ENCODE data around the gene PMPCA.
A peak's percentile ranks its signal among the peaks of the same experiment; 100 is the strongest.

The PMPCA gene

DNA sequence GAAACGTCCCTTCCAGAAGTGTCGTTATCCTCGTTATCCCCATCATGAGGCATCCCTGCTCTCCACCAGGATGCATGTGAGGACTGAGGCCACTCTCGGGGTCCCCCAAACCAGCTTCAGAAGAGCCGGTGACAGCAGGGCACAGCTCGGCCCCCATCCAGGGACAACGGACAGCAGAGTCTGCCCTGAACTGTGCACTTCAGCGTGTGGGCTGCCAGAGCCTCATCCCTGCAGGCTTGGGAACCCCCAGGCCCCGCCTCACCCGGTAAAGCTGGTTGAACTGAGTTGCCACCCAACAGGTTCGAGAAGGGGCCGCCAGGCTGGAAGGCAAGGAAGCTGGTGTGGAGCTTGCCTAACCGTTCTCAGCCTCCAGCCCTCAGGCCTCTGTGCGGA lies 36.3 kb upstream of the PMPCA start:
- DNase-seq = no peak

DNA sequence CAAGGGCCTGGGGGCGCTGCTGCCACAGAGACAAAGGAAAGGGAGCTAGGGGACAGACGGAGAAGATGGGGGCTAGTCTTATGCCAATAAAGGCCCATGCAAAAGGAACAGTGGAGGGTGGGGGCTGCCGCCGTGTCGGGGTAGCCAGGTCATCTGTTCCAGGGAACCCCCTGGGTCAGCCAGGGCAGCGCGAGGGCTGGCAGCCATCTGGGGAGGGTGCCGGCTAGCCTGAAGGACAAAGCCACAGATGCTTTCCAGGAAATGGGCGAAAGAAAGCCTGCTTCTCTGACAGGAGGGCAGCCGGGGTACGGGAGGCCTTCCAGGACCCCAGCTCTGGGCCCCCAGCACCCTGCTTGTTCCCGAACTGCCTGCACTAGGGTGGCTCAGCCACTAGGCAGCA lies 35.4 kb upstream of the PMPCA start:
- no peak for DNase-seq

DNA sequence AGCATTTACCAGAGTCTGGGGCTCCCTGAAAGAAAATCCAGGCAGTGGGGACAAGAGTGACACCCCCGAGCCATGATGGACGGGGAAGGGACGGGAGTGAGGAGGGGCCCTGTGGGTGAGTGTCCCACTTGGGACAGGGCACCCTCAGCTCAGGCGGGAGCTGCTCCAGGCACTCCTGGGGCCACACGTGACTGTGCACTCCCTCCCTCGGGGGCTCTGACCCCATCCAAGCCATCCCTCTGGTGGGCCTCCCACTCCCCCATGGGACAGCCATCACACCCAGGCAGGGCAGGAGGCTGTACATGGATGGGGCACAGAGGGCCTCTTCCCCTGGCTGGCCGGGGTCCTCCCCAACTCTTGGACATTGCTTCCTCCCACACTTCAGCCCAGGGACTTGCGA lies 34.0 kb upstream of the PMPCA start:
- DNase-seq = no peak

- no peak for DNase-seq
Observed at GRCh38 chr9:136377341-136378169, 32.9 kb upstream of the PMPCA start.

- no peak for DNase-seq
Observed at GRCh38 chr9:136378170-136379002, 32.1 kb upstream of the PMPCA start.

GRCh38 chr9:136379003-136379287 lies 31.5 kb upstream of the PMPCA start:
- no peak for DNase-seq

GRCh38 chr9:136379401-136379800 lies 31.1 kb upstream of the PMPCA start:
- DNase-seq = no peak

DNA sequence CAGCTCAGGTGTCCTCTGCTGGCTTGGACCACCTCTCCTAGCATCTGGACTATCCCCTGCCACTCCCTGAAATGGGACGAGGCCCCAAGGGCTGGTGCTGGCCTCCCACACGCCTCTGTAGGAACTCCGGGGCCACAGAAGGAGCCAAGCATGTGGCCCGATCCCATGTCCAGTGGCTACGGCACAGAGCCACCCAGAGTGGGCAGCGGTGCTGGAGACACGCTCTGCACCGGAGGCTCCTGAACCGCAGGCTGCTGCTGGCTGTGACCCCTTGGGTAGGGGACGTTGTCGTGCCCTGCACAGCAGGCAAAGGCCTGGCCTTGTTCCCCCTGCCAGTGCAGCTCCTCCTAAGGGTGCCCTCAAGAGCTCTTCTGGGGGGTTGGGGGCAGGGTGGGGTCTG lies 30.6 kb upstream of the PMPCA start:
- no peak for DNase-seq

DNA sequence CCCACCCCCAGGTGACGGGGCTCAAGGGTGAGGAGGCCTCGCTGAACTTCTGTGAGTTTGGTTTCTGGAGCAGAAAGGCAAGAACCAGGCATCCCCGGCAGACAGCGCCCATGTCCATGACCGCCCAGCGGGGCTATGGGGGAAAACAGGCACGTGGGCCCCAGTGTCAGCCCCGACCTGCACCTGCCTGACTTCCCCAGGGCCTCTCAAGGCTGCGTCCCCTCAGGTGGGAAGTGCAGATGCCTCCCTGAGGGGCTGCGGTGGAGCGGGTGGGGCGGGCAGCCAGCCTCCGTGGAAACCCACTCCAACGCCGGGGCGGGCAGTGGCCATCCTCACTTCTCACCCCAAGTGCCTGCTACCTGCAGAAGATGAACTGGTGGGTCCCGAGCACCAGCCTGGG lies 30.1 kb upstream of the PMPCA start:
- DNase-seq = no peak

DNA sequence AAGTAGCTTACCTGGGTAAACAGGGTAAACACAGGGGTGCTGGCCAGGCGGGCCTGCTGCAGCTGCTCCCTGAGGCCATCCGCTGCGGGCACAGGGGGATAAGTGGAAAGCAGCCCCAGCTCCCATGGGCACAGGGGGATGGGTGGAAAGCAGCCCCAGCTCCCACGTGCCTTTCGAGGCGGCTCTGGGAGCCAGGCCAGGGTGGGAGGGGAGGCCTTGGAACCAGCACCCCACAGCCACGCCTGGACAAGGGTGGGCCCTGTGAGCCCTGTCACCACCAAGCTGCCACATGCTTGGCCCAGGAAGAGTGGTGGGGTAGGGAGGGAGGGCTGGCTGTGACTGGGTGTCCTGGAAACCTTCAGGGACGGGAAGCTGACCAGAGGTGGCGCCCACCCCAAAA lies 29.1 kb upstream of the PMPCA start:
- no peak for DNase-seq

DNA sequence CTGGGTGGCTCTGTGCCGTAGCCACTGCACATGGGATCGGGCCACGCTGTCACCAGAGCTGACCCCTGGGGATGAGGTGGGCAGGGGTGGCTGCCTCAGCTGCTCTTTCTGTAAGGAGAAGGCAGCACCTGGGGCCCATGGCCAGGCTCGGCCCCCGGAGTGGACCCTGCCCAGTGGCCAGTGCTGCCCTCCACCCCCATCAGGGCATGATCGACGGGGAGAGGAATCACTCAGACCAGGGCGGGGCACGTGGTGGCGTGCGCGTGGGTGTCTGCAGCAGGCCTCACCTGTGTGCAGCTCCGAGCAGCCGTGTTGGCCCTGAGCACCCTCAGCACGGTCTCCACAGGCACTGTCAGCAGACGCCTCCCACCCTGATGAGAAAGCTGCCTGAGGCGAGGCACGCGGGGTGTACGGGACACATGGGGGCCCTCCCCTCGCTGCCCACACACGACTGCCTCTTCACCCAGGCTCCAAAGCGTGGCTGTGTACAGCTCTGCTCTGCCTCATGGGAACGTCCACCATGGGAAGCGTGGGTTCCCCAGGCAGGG lies 28.4 kb upstream of the PMPCA start:
- DNase-seq = no peak

DNA sequence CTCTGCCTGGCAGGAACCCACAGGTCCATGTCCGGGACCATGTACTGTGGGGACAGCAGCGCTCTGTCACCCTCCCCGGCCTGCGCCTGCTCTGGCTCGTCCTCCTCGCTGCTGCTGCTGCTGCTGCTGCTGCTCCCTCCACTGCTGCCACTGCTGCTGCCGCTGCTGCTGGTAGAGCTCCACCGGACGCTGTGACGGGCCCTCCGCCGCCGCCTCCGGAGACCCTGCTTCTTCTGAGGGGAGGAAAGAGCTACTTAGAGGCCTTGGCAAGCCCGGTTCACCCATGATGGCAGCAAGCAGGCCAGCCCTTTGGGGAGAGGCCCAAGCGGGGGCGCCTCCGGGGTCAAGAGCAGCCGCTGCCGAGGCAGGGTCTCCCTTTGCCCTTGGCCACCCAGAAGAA lies 27.0 kb upstream of the PMPCA start:
- no peak for DNase-seq

DNA sequence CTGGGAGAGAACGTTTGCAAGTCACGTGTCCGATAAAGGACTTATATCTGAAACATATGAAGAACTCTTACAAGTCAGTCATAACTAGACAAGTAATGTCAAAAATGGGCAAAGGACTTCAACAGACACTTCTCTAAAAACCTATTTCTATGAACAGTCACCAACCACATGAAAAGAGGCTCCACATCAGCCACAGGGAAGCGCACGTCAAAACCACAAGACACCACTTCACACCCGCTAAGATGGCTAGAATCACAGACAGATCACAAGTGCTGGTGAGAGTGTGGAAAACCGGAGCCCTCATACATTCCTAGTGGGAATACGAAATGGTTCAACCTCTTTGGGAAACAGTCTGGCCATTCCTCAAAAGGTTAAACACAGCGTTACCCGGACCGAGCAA lies 25.4 kb upstream of the PMPCA start:
- DNase-seq = peak; percentile 23 to 42

DNA sequence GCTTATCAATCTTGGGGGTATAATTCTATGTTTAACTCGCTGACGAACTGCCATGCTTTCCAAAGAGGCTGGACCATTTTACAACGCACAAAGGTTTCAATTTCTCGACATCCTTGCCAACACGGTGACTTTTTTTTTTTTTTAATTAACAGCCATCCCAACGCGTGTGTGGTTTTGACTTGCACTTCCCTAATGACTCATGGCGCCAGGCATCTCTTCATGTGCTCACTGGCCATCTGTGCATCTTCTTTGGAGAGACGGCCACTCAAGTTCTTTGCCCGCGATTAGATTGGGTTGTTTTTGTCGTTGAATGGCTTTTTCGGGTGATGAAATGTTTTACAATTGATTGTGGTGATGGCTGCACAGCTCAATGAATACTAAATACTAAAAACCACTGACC lies 24.4 kb upstream of the PMPCA start:
- no peak for DNase-seq

- no peak for DNase-seq
Observed at GRCh38 chr9:136387217-136387616, 23.2 kb upstream of the PMPCA start.

DNA sequence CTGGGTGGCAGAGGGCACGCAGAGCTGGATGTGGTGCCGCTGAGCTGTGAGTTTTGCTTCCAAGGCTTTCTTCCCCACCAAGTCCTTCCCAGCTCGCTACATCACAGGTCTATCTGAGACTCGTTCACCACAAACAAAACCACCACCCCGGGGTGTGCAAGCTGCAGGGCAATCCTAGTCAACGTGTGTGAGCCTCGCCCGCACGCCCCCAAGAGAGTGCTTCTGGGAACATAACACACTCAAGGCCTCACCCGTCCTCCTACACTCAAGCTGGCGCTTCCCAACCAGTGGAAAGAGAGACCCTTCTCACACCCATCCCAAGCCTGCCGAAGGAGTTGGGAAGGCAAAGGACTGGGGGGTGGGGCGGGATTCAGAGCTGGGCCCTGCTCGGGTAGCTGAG lies 21.1 kb upstream of the PMPCA start:
- no peak for DNase-seq

DNA sequence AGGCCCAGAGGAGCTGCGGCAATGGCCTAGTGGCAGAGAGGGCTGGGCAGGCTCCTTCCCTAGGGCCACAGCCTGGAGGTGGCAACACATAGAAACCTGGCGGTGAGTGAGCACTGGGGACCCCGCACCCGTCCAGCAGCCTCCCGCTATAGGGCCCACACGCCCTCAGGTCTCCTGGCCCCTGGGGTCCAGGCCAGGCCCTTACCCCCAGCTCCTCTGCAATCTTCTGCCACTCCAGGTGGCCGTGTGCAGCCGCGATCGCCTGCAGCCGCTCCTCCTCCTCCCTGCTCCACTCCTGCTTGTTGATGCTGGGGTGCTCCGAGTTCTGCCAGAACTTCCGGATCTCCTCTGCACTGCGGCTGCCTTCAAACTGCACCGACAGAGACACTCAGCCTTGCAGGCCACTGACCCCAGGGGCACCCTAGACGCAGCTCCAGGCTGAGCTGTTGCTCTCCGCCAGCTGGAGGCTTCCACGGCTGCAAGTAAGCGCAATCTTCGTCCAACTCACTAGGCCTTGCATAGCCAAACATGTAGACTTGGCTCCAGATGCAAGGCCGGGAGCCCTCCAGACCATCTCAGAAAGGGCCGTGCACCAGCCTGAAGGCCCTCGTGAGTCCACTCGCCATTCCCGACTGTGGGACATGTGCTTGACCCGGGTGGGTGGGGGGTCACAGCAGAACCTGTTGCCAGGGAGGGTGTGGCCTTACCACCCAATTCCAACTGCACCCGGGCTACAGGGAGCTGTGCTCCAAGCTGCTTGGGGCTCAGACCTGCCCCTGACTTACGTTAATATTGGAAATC lies 18.5 kb upstream of the PMPCA start:
- DNase-seq = no peak

- DNase-seq = no peak
Observed at GRCh38 chr9:136392538-136393449, 17.7 kb upstream of the PMPCA start.

GRCh38 chr9:136393531-136393930 lies 16.9 kb upstream of the PMPCA start:
- no peak for DNase-seq

DNA sequence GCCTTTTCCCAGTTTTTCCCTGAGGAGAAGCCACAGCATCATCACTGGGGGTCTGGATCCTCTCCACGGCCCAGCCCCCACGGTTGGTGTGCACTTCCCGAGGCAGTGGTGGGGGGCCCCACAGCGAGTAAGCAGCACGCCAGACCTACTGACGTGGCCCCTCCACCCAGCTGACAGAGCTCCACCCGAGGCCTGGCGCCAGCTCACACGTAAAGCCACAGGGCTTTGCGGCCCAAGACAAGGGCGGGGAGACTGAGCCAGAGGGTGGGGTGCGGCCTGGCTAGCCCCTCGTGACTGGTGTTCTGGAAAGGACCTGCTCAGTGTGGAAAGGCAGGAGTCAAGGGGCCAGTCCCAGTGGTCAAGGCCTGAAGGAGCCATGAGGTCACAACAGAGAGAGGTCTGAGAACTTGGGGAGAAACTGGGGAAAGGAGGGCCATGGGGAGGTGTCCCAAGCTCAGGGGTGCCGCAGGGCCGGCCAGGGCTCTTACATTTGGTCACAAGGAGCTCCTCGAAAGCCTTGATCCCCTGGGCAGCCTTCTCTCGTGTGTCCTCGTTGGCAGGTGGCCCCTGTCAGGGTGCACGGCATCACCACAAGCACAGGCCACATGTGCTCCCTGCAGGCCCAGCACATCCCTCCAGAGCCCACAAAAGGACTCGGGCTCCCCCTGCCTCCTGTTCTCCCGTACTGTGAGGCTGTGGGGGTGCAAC lies 16.0 kb upstream of the PMPCA start:
- DNase-seq = no peak

DNA sequence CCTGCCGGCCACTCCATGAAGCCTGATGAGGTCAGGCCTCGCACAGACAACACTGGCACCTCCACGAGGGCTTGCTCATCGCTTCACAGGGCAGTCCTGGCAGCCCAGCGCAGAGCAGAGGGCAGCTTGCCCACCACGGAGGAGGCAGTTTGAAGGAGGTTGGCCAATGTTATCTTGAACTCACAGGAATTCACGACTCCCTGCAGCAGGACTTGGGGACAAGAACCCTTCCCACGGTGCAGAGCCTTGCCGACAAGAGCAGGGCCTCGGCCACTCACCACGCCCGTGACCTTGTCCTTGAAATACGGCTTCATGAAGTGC lies 15.5 kb upstream of the PMPCA start:
- no peak for DNase-seq

Data from CD4-positive, alpha-beta T cell treated with Interleukin-1 beta for 1 hour (primary cell).